Epidermal melanocyte (primary cell): Measurements from ENCODE around the gene DNAI1.
"Not testable (repeated sequence)": the region's sequence is repeated elsewhere in the genome, so short reads cannot be mapped to it uniquely, and the experiment has no call there.

ENCODE experiments used
- DNase-seq: peaks from one replicate; pipeline ENCODE4 v3.0.0; 2011; ENCODE audit warnings: low spot score; ENCODE audit not compliant: insufficient read length

DNAI1 gene

GRCh38 chr9:34450644-34451043 lies 8.0 kb upstream of the DNAI1 start:
- DNase-seq, result no peak

- no peak for DNase-seq
These were observed 7.5 kb upstream of the DNAI1 start for GRCh38 chr9:34451135-34451534.

GRCh38 chr9:34451545-34451944 lies 7.1 kb upstream of the DNAI1 start:
- DNase-seq, result no peak

GRCh38 chr9:34452568-34452967 lies 6.0 kb upstream of the DNAI1 start:
- no peak for DNase-seq

GRCh38 chr9:34454571-34455065 lies 4.0 kb upstream of the DNAI1 start:
- DNase-seq, result no peak

- DNase-seq, result no peak
These were observed 2.5 kb upstream of the DNAI1 start for GRCh38 chr9:34456151-34456550.

GRCh38 chr9:34456746-34457145 lies 1.9 kb upstream of the DNAI1 start:
- DNase-seq, result no peak

GRCh38 chr9:34457266-34458012 lies 1.2 kb upstream of the DNAI1 start:
- no peak for DNase-seq

- DNase-seq, result no peak
These were observed 345 bp downstream of the DNAI1 start for GRCh38 chr9:34458959-34459340.

- DNase-seq, result no peak
These were observed 751 bp downstream of the DNAI1 start for GRCh38 chr9:34459356-34459755.

GRCh38 chr9:34459941-34460340 lies 1.3 kb downstream of the DNAI1 start:
- no peak for DNase-seq

GRCh38 chr9:34463098-34463900 lies 4.7 kb downstream of the DNAI1 start:
- DNase-seq, result no peak

GRCh38 chr9:34463901-34464232 lies 5.3 kb downstream of the DNAI1 start:
- no peak for DNase-seq

GRCh38 chr9:34464571-34464970 lies 6.0 kb downstream of the DNAI1 start:
- DNase-seq, result no peak

GRCh38 chr9:34465468-34465867 lies 6.9 kb downstream of the DNAI1 start:
- DNase-seq, result no peak

GRCh38 chr9:34475097-34475496 lies 16.5 kb downstream of the DNAI1 start:
- no peak for DNase-seq

- DNase-seq, result no peak
These were observed 18.9 kb downstream of the DNAI1 start for GRCh38 chr9:34477541-34477940.

GRCh38 chr9:34479431-34479866 lies 20.8 kb downstream of the DNAI1 start:
- DNase-seq, result no peak

GRCh38 chr9:34481620-34482019 lies 23.0 kb downstream of the DNAI1 start:
- not testable (repeated sequence) for DNase-seq

GRCh38 chr9:34482746-34483145 lies 24.1 kb downstream of the DNAI1 start:
- not testable (repeated sequence) for DNase-seq

- DNase-seq, result no peak
These were observed 26.1 kb downstream of the DNAI1 start for GRCh38 chr9:34484678-34485077.

- no peak for DNase-seq
These were observed 27.2 kb downstream of the DNAI1 start for GRCh38 chr9:34485822-34486221.

GRCh38 chr9:34486572-34486971 lies 28.0 kb downstream of the DNAI1 start:
- no peak for DNase-seq
